MM.1S (cell line): Measurements from ENCODE around the gene CCDC192.

Experiments used
- CTCF ChIP-seq: fragments of 300-600 bp; sonication (generic); IDR thresholded peaks from 2 replicates; pipeline ENCODE4 v1.5.1; 2016; ENCODE audit warnings: antibody characterized with exemption, low read length, mixed read lengths
- EZH2 ChIP-seq: fragments of 300-600 bp; sonication (generic); optimal IDR thresholded peaks from 2 replicates; pipeline ENCODE3; 2017; ENCODE audit warnings: low read depth, mild to moderate bottlenecking, antibody characterized with exemption, low read length, mixed read lengths

- TF ChIP-seq CTCF (no peak), EZH2 (no peak)
Observed at GRCh38 chr5:127979475-127979874, 276.3 kb downstream of the CCDC192 start.
